C1 segment of cervical spinal cord (tissue), 14 donors: ENCODE measurements around the gene MSH5.

Experiments used
- DNase-seq, 14 donors: peaks; one replicate each; lab custom pipeline; 2025; lab: John Stamatoyannopoulos, UW

Gene MSH5

GRCh38 chr6:31758281-31758680 is 18.5 kb downstream of the MSH5 start:
- no peak for DNase-seq

DNA sequence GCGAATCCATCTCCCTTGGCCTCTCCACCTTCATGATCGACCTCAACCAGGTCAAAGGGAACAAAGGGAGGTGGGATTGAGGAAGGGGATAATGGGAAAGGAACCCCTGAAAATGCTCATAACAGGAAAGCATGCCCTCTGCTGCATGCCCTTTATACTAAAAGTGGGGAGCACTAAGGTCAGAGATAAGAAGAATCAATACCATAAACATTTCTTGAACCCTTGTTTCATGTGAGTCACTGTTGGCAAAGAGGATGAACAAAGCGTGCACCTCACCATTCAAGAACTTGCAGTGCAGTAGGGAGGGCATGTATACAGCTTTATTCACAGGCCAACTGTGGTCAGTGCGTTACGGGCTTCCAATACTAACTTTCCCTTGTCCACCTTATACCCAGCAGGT is 21.0 kb downstream of the MSH5 start:
- no peak for DNase-seq

GRCh38 chr6:31761343-31761742 is 21.5 kb downstream of the MSH5 start:
- no peak for DNase-seq

GRCh38 chr6:31762356-31762755 is 22.6 kb downstream of the MSH5 start, which contains the start of gene SAPCD1:
TSS of gene SAPCD1 (plus strand) at chr6:31762656. CDS start at chr6:31763055, 399 bp downstream.
- DNase-seq = no peak

- no peak for DNase-seq
Observed at GRCh38 chr6:31762878-31763618, 23.2 kb downstream of the MSH5 start.

DNA sequence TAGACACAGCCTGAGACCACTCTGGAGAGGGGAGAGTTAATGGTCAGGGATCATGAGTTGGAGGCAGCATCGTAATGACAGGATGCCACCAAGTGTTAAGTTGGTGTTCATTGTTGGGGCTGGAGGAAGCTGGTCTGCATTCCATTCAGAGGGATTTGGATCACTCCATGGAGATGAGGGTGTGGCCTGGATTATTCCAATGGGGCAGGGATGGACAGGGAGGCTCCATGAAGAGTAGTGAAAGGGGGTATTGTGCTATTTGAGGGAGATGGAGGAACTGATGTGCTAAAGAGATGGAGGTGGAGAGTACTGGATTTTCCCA is 23.8 kb downstream of the MSH5 start:
- no peak for DNase-seq

DNA sequence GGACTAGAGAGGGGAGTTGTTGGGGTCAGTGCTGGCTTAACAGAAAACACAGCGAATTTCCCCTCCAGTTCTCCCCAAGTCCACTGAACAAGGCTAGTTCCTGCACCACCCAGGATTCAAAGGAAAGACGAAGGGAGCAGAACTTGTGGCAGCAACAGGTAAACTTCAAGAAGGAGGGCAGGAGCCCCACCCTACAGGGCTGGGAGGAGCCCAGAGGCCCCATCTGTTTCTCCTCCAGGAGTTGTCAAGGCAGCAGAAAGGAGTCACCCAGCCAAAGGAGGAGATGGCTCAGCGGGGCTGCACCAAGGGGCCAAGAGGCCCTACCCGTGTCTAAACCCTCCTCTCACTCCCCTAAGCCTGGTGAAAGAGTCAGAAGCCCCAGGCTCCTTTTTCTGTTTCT is 24.4 kb downstream of the MSH5 start:
- no peak for DNase-seq

GRCh38 chr6:31765559-31765909 is 25.7 kb downstream of the MSH5 start:
- DNase-seq = no peak

DNA sequence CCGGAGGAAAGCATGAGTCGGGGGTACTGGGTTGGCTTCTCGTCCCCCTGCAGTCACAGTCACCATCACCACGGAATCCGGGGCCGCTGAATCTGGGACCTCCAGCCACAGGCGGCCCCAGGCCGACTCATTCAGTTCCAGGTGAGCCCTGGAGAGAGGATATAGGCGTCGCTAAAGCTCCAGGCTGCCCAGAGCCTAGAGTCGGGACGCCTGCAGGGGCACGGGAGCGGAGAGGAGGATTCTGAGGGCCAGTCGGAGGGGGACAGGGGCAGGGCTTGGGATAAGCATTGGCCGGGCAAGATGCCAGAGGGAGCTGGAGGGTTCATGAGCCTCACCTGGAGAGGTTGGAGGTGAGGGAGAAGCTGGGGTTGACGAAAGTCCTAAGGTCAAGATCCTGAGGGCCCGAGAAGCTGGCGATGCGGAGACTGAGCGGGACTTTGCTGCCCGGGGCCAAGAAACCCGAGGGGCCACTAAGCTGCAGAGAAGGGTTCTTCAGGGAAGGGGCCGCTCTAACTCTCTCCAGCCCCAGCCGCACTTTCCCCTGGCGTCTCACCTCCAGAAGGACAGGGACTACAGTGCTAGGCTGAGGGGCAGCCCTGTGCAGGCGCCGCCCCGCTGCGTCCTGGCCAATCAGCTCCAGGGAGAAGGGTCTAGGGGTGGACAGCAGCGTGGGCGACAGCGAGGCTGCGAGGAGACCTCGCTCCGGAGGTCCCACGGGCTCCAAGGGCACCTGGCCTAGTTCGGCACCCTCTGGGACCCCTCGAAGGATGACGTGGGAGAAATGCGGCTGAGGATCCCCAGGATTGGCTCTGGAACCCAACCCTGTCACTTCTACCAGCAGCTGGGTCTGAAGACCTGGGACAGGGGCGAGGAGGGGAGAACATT is 26.3 kb downstream of the MSH5 start:
- peak in 1 of 14 donors; percentile 12 for DNase-seq

GRCh38 chr6:31767096-31767645 is 27.4 kb downstream of the MSH5 start:
- no peak for DNase-seq

- DNase-seq = no peak
Observed at GRCh38 chr6:31768363-31769257, 28.8 kb downstream of the MSH5 start.

- DNase-seq = peak in 1 of 14 donors; percentile 17
Observed at GRCh38 chr6:31769684-31770371, 30.0 kb downstream of the MSH5 start.

DNA sequence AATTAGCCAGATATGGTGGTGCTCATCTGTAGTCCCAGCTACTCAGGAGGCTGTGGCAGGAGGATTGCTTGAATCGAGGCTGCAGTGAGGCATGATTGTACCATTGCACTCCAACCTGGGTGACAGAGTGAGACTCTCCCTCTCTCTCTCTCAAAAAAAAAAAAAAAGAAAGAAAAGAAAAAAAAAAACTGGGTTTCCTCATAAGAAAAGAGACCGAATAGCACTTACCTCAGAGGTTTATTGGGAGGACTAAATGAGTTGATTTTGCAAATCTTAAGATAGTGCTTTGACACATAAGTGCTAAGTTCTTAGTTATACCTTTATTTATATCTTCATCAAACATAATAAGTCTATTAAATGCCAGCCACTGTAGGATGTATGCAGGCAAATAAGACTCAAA is 31.1 kb downstream of the MSH5 start:
- no peak for DNase-seq

DNA sequence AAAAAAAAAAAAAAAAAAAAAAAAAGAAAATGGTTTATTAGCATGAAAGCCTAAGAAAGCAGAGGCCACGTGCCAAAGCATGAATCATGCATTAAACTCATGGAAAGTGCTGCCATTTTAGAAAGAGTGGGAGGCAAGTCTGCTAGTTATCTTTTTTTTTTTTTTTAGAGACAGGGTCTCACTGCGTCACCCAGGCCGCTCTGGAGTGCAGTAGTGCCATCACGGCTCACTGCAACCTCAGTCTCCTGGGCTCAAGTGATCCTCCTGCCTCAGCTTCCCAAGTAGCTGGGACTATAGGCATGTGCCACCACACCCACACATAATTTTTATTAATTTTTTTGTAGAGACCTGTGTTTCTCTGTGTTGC is 32.2 kb downstream of the MSH5 start:
- no peak for DNase-seq

DNA sequence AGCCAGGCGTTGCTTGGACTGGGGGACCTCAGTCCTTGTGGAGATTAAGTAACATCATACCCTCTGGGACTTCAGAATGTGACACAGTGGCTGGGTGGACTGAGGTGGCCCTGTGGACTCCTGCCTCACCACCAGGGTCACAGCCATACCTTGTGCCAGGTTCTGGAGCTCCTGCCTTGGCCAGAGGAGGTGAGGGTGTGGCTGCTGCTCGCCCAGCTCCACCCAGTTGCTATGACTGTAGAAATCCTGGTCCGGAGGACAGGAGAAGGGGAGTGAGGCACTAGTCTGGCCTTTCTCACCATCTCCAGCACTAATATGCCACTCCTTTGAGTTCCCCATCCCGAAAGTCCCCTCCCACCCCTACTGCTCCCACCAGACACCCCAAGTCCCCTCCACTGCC is 35.4 kb downstream of the MSH5 start:
- DNase-seq = no peak

DNA sequence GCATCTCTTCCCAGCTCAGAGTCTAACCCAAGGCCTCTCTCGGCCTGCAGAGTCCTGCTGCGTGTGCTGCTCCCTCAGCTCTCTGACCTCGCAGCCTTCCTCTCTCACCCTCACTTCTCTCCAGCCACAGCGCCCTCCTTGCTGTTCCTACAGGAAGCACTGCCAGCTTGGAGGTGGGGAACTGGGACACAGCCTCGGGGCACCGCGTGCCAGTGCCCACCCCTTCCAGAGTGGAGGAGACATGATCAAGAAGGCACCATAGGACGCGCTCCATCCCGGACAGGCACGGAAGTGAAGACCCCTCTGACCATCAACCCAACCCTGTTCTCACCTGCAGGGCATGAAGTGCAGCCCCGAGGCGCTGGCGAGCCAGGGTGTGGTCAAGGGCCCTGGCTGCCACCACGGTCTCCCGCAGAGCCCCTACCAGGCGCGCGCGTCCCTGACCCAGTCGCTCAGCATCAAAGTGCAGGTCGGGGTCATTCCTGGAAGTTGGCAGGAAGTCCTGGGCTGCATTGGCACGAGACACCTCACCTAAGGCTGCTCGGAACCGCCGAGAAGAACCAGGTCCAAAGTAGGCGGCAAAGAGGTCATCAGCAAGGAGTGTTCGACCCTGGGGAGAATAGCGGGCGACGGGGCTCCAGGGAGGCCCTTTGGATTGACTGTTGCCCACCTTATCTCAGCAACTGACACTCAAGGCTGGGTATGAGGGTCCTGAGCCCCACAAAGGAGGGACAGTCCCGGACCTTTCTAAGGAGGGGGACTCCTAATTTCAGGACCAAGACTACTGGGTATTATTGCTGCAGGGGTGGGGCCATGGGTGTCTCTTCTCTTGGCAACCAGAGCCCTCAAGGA is 36.1 kb downstream of the MSH5 start:
- no peak for DNase-seq

DNA sequence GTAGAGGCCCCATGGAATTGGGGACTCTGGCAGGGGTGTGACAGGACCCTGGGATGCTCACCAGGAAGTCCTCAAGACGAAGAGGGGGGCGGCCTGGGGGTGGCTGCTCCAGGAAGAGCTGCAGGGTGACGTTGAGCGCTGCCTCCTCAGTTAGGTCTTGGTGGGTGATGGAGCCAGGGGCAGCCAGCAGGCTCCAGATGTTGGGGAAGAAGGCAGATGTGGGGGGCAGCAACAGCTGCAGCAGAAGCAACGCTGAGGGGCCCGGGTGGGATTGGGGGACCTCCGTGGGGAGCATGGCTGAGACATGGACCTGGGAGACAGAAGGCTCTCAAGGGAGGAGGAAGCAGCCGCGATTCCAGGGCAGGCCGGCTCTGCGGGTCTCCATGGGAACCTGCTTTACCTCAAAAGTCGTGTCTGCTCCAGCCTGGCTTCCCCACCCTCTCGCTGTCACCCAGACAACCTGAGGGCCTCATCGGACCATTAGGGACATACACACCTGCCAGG is 36.7 kb downstream of the MSH5 start:
- DNase-seq = peak in 1 of 14 donors; percentile 60

- peak in 1 of 14 donors; percentile 60 for DNase-seq
Observed at GRCh38 chr6:31776989-31777666, 37.3 kb downstream of the MSH5 start, which contains the start of gene VWA7. TSS of gene VWA7 (minus strand) at chr6:31777328. CDS start at chr6:31776779, 549 bp downstream.

DNA sequence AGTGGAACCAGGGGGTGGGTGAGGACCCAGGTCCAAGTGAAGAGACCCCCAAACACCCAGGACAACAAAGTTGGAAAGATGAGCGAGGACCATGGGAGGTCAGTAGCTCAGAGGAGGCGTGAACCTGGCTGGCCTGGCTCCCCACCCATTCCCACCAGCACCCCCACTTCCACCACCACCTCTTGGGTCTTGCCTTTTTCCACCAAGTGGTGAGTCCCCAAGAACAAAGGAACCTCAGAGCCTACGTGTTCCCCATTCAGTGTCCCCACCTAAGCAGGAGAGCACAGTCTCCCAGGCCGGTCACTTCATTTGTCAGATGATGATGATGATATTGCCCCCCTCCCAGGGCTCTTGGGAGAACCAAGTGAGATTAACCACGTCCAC is 37.9 kb downstream of the MSH5 start:
- no peak for DNase-seq
